A673 (cell line): ENCODE results near the gene IARS1.

ENCODE experiments used
- CTCF ChIP-seq: fragments of 300-800, 200-600 bp; sonication (generic); conservative IDR thresholded peaks from 2 replicates; pipeline ENCODE4 v1.5.1; 2017; ENCODE audit warnings: low read depth, mild to moderate bottlenecking, antibody characterized with exemption, low read length, moderate library complexity, mixed read lengths
- EZH2 ChIP-seq: fragments of 200-600 bp; sonication (generic); IDR thresholded peaks from 2 replicates; pipeline ENCODE4 v1.6.1; 2017; ENCODE audit warnings: borderline replicate concordance, low read depth, mild to moderate bottlenecking, mixed read lengths, antibody characterized with exemption, low read length; ENCODE audit not compliant: poor library complexity, severe bottlenecking

- TF ChIP-seq CTCF (no peak), EZH2 (no peak)
Observed at GRCh38 chr9:92266486-92266885, 27.0 kb downstream of the IARS1 start.
